H9 (cell line): Measurements from ENCODE around the gene DNER. TPM values are rescaled to one million over a fixed set of nuclear protein-coding genes. Genes with fewer than 3 reads are reported as not detected.

Experiments
- DNase-seq: peaks from one replicate; pipeline ENCODE4 v3.0.0-alpha.2; 2017
- H2AFZ ChIP-seq: one replicate; pipeline ENCODE4 v1.6.1; 2013; ENCODE audit warnings: mild to moderate bottlenecking, low read length, control low read depth, moderate library complexity
- H2AK5ac ChIP-seq: 2 replicates; pipeline ENCODE4 v1.6.1; 2013; ENCODE audit warnings: low read length, control low read depth, mixed read lengths; ENCODE audit not compliant: insufficient read length
- H2BK120ac ChIP-seq: one replicate; pipeline ENCODE4 v1.6.1; 2013; ENCODE audit warnings: low read depth, mild to moderate bottlenecking, low read length, control low read depth, inconsistent platforms; ENCODE audit not compliant: poor library complexity, severe bottlenecking
- H2BK12ac ChIP-seq: 2 replicates; pipeline ENCODE4 v1.6.1; 2013; ENCODE audit warnings: low read length, control low read depth, mixed read lengths, low read depth; ENCODE audit not compliant: insufficient read length
- H2BK15ac ChIP-seq: 2 replicates; pipeline ENCODE4 v1.6.1; 2013; ENCODE audit warnings: low read depth, low read length, control low read depth
- H2BK20ac ChIP-seq: one replicate; pipeline ENCODE4 v1.6.1; 2013; ENCODE audit warnings: low read depth, mild to moderate bottlenecking, low read length, control low read depth, inconsistent platforms; ENCODE audit not compliant: poor library complexity, severe bottlenecking
- H2BK5ac ChIP-seq: 2 replicates; pipeline ENCODE4 v1.6.1; 2013; ENCODE audit warnings: low read length, control low read depth, mixed read lengths; ENCODE audit not compliant: insufficient read length
- H3K14ac ChIP-seq: 2 replicates; pipeline ENCODE4 v1.6.1; 2013; ENCODE audit warnings: low read length, control low read depth; ENCODE audit not compliant: insufficient read depth
- H3K18ac ChIP-seq: 2 replicates; pipeline ENCODE4 v1.6.1; 2013; ENCODE audit warnings: low read depth, mild to moderate bottlenecking, mixed read lengths, low read length, control low read depth; ENCODE audit not compliant: insufficient read length
- H3K23ac ChIP-seq: 2 replicates; pipeline ENCODE4 v1.6.1; 2013; ENCODE audit warnings: low read length, control low read depth, mixed read lengths, low read depth; ENCODE audit not compliant: insufficient read length
- H3K23me2 ChIP-seq: 2 replicates; pipeline ENCODE4 v1.6.1; 2013; ENCODE audit warnings: low read depth, mild to moderate bottlenecking, mixed read lengths, low read length, control low read depth; ENCODE audit not compliant: insufficient read length, poor library complexity, severe bottlenecking
- H3K27ac ChIP-seq: 2 replicates; pipeline ENCODE4 v1.5.1; 2013; ENCODE audit warnings: low read length, control low read depth, mixed read lengths, low read depth; ENCODE audit not compliant: insufficient read length
- H3K27me3 ChIP-seq: 2 replicates; pipeline ENCODE4 v1.6.1; 2013; ENCODE audit warnings: low read length, control low read depth, inconsistent platforms; ENCODE audit not compliant: insufficient read depth
- H3K4ac ChIP-seq: 2 replicates; pipeline ENCODE4 v1.6.1; 2013; ENCODE audit warnings: low read depth, mild to moderate bottlenecking, control low read depth, inconsistent platforms, low read length, moderate library complexity
- H3K4me1 ChIP-seq: 2 replicates; pipeline ENCODE4 v1.6.1; 2013; ENCODE audit warnings: low read length, control low read depth, inconsistent platforms; ENCODE audit not compliant: insufficient read depth
- H3K4me2 ChIP-seq: 2 replicates; pipeline ENCODE4 v1.6.1; 2013; ENCODE audit warnings: low read length, control low read depth, mixed read lengths; ENCODE audit not compliant: insufficient read length, insufficient read depth
- H3K56ac ChIP-seq: 2 replicates; pipeline ENCODE4 v1.6.1; 2013; ENCODE audit warnings: low read depth, mild to moderate bottlenecking, mixed read lengths, low read length, control low read depth; ENCODE audit not compliant: insufficient read length
- H3K79me1 ChIP-seq: 2 replicates; pipeline ENCODE4 v1.6.1; 2013; ENCODE audit warnings: low read depth, mild to moderate bottlenecking, moderate library complexity, low read length, control low read depth, inconsistent platforms; ENCODE audit not compliant: insufficient read depth, poor library complexity, severe bottlenecking
- H3K79me2 ChIP-seq: 2 replicates; pipeline ENCODE4 v1.6.1; 2013; ENCODE audit warnings: low read length, control low read depth, inconsistent platforms; ENCODE audit not compliant: insufficient read depth
- H3K9ac ChIP-seq: 2 replicates; pipeline ENCODE4 v1.6.1; 2013; ENCODE audit warnings: low read length, control low read depth, mixed read lengths; ENCODE audit not compliant: insufficient read length; ENCODE audit errors: extremely low read depth
- H3K9me3 ChIP-seq: one replicate; pipeline ENCODE4 v1.6.1; 2013; ENCODE audit warnings: low read depth, low read length, inconsistent platforms; ENCODE audit not compliant: control insufficient read depth
- H3T11ph ChIP-seq: one replicate; pipeline ENCODE4 v1.6.1; 2013; ENCODE audit warnings: mild to moderate bottlenecking, low read length, control low read depth, inconsistent platforms
- H4K20me1 ChIP-seq: one replicate; pipeline ENCODE4 v1.6.1; 2013; ENCODE audit not compliant: control insufficient read depth, insufficient read length, insufficient read depth
- H4K5ac ChIP-seq: 2 replicates; pipeline ENCODE4 v1.6.1; 2013; ENCODE audit warnings: low read depth, mild to moderate bottlenecking, mixed read lengths, low read length, control low read depth; ENCODE audit not compliant: insufficient read length
- H4K8ac ChIP-seq: replicated peaks from 2 replicates; pipeline ENCODE4 v1.6.1; 2013; ENCODE audit warnings: low read length, control low read depth, mixed read lengths, low read depth; ENCODE audit not compliant: insufficient read length
- H4K91ac ChIP-seq: 2 replicates; pipeline ENCODE4 v1.6.1; 2013; ENCODE audit warnings: low read depth, mild to moderate bottlenecking, moderate library complexity, mixed read lengths, low read length, control low read depth; ENCODE audit not compliant: insufficient read length
- H3K27ac Mint-ChIP-seq, 3 experiments: 2 replicates in 2 of 3; 3 replicates in 1 of 3; pipeline ENCODE4 v1.8.0; 2020 to 2021; ENCODE audit warnings: mixed read lengths in 3 of 3, mild to moderate bottlenecking in 1 of 3, moderate library complexity in 1 of 3
- H3K27me3 Mint-ChIP-seq: 2 replicates; pipeline ENCODE4 v1.8.0; 2021; ENCODE audit warnings: low read depth, mild to moderate bottlenecking, moderate library complexity, mixed read lengths
- H3K36me3 Mint-ChIP-seq, 3 experiments: 2 replicates in 2 of 3; 3 replicates in 1 of 3; pipeline ENCODE4 v1.8.0; 2020 to 2021; ENCODE audit warnings: low read depth in 3 of 3, mixed read lengths in 3 of 3; ENCODE audit not compliant: insufficient read depth in 1 of 3
- H3K4me1 Mint-ChIP-seq, 2 experiments: 2 replicates each; pipeline ENCODE4 v1.8.0; 2020; ENCODE audit warnings: mixed read lengths in 2 of 2
- H3K4me3 Mint-ChIP-seq, 2 experiments: 2 replicates in 1 of 2; 3 replicates in 1 of 2; pipeline ENCODE4 v1.8.0; 2020 to 2021; ENCODE audit warnings: mild to moderate bottlenecking in 2 of 2, mixed read lengths in 2 of 2, moderate library complexity in 1 of 2
- H3K9me3 Mint-ChIP-seq, 2 experiments: 2 replicates in 1 of 2; 3 replicates in 1 of 2; pipeline ENCODE4 v1.8.0; 2020; ENCODE audit warnings: mild to moderate bottlenecking in 2 of 2, mixed read lengths in 2 of 2, moderate library complexity in 1 of 2
- CTCF ChIP-seq: fragments of 200-600 bp; sonication (generic); conservative IDR thresholded peaks from 3 replicates; pipeline ENCODE4 v1.8.0; 2021; ENCODE audit warnings: antibody characterized with exemption, mild to moderate bottlenecking
- WGBS: extraction: QIAGEN DNeasy Blood & Tissue Kit; methylation state at CpG from one replicate; pipeline ENCODE4 v1.1.7; 2013; ENCODE audit warnings: missing lambda C conversion rate, low lambda C conversion rate, mixed read lengths; ENCODE audit not compliant: insufficient read length; ENCODE audit errors: extremely low coverage; 5-methylcytosine and 5-hydroxymethylcytosine counted together
- total RNA-seq: library from RNA; stranded (reverse); gene quantifications from 2 replicates; pipeline ENCODE4 v1.2.1, GENCODE V29; 2021

The DNER gene
- total RNA-seq, 1 experiment from 2014 or later, result 1.0 TPM

GRCh38 chr2:229445501-229446211, 268.7 kb downstream of the DNER start:
- Histone ChIP-seq H3K79me1 (no peaks in the 10 kb centered on the region), H2BK15ac (no peak overlapping the region), H2BK20ac (no peak overlapping the region), H2AFZ (no peak overlapping the region), H4K20me1 (no peaks in the 10 kb centered on the region), H4K91ac (no peak overlapping the region), H3K79me2 (no peaks in the 10 kb centered on the region), H3K27me3 (no peaks in the 10 kb centered on the region), H3K9ac (no peak overlapping the region), H4K8ac (no peak overlapping the region), H3K23ac (no peak overlapping the region), H3K18ac (no peak overlapping the region), H2BK5ac (no peak overlapping the region), H3K4ac (no peak overlapping the region), H3T11ph (no peak overlapping the region), H4K5ac (no peak overlapping the region), H3K9me3 (no peaks in the 10 kb centered on the region), H2BK12ac (no peak overlapping the region), H3K23me2 (peaks cover 4% of the 10 kb centered on the region), H3K27ac (no peak overlapping the region), H2AK5ac (no peak overlapping the region), H2BK120ac (no peak overlapping the region), H3K4me1 (no peaks in the 10 kb centered on the region), H3K4me2 (no peak overlapping the region), H3K56ac (no peak overlapping the region), H3K14ac (no peak overlapping the region)
- H3K4me3 Mint-ChIP-seq, result no peak overlapping the region
- peak overlapping the region in 2 of 3 experiments; percentile 16 to 27; a peak in 3 of 7 replicates for H3K27ac Mint-ChIP-seq
- no peaks in the 10 kb centered on the region for H3K27me3 Mint-ChIP-seq
- DNase-seq, result no peak
- no peaks in the 10 kb centered on the region for H3K36me3 Mint-ChIP-seq
- no CpG with 5 or more reads among the region's 11 CpGs for WGBS
- H3K9me3 Mint-ChIP-seq, result peaks cover 0 to 2% of the 10 kb centered on the region in 2 experiments; a peak in 1 of 5 replicates
- peaks cover 0 to 8% of the 10 kb centered on the region in 2 experiments; a peak in 2 of 4 replicates for H3K4me1 Mint-ChIP-seq
- TF ChIP-seq CTCF, result no peak
